Heart left ventricle (tissue), 16 donors: ENCODE data around the gene GALNT14. TPM values are rescaled to one million over a fixed set of nuclear protein-coding genes. Genes with fewer than 3 reads are reported as not detected.

ENCODE experiments used
- ATAC-seq, 4 donors: fragments of 200-7000 bp; cut with Tn5 transposase; one replicate each; pipeline ENCODE4 v1.9.1; 2020 to 2022; ENCODE audit warnings: moderate library complexity in 4 of 4, mild to moderate bottlenecking in 3 of 4, moderate number of reproducible peaks in 1 of 4
- DNase-seq, 5 donors: peaks; one replicate each; pipeline ENCODE4 v3.0.0-alpha.2; 2020
- H3K27ac ChIP-seq, 12 donors: fragments of 200-600 bp; sonication (generic) in 4 of 12; one replicate each; pipeline versions ENCODE4 v1.5.0 to v1.8.0; 2016 to 2022; ENCODE audit warnings: mild to moderate bottlenecking in 2 of 12
- H3K27me3 ChIP-seq, 9 donors: fragments of 200-600 bp; sonication (generic) in 2 of 9; one replicate each; pipeline versions ENCODE4 v1.5.1 to v1.8.0; 2016 to 2022; ENCODE audit warnings: mild to moderate bottlenecking in 3 of 9
- H3K36me3 ChIP-seq, 9 donors: fragments of 200-600 bp; sonication (generic) in 2 of 9; one replicate each; pipeline versions ENCODE4 v1.5.0 to v1.8.0; 2018 to 2022; ENCODE audit warnings: mild to moderate bottlenecking in 2 of 9
- H3K4me1 ChIP-seq, 12 donors: fragments of 200-600 bp; sonication (generic) in 4 of 12; one replicate each; pipeline versions ENCODE4 v1.5.0 to v1.8.0; 2016 to 2022; ENCODE audit warnings: mild to moderate bottlenecking in 3 of 12
- H3K4me3 ChIP-seq, 12 donors: fragments of 200-600 bp; sonication (generic) in 4 of 12; one replicate each; pipeline versions ENCODE4 v1.5.0 to v1.8.0; 2017 to 2022; ENCODE audit warnings: mild to moderate bottlenecking in 9 of 12, moderate library complexity in 4 of 12
- H3K9me3 ChIP-seq, 12 donors: fragments of 200-600 bp; sonication (generic) in 4 of 12; one replicate each; pipeline versions ENCODE4 v1.5.0 to v1.8.0; 2016 to 2022; ENCODE audit warnings: mild to moderate bottlenecking in 1 of 12
- CTCF ChIP-seq, 12 donors: fragments of 200-600 bp; sonication (generic) in 4 of 12; IDR thresholded peaks; one replicate each; pipeline versions ENCODE4 v1.5.0 to v1.8.0; 2018 to 2022; ENCODE audit warnings: antibody characterized with exemption in 12 of 12, mild to moderate bottlenecking in 5 of 12
- POLR2A ChIP-seq, 2 donors: fragments of 450-650 bp; IDR thresholded peaks; one replicate each; pipeline ENCODE4 v1.6.1; 2017; ENCODE audit warnings: antibody characterized with exemption in 2 of 2, mild to moderate bottlenecking in 2 of 2, moderate library complexity in 2 of 2
- WGBS, 4 donors: extraction: QIAGEN DNeasy Blood & Tissue Kit in 2 of 4; methylation state at CpG; one replicate each; pipeline versions ENCODE4 v1.1.5 to v1.1.7; 2013 to 2018; 5-methylcytosine and 5-hydroxymethylcytosine counted together
- intact Hi-C, 10 donors: fragments of 100-400 bp; cut with DNase I; formaldehyde crosslinking; loops; one replicate each; pipeline versions ENCODE4 v1.11.1 to v1.14.2; 2022
- polyA plus RNA-seq, 2 donors: library from polyadenylated mRNA; stranded (reverse); fragments of 200-250 nt; gene quantifications; one replicate each; pipeline ENCODE4 v1.2.3, GENCODE V29; 2013
- total RNA-seq, 9 donors: library from RNA; depleted of rRNA in 2 of 9; stranded (reverse); fragments of >200 nt in 2 of 9; fragmentation: NEBNext Ultra II Directional in 3 of 9; extraction: Animal tissue kit (Norgen Biotek cat#: 25700) in 3 of 9; gene quantifications; one replicate each; pipeline versions ENCODE4 v1.1.0 to v1.2.4, GENCODE V29; 2016 to 2023
- donor health status: ischemic (EF 13 %, LVEDD 7.1; RV severe dilation, severe dysfunction).
- donor health status: healthy with polysubstance abuse.
- donor health status: DM: no; HTN: yes; CAD: no.
- donor health status: DM: no; HTN: no; CAD: no.
- donor health status: ischemic (EF 25% LVEDD 6.9; RV normal size, moderate dysfunction).
- donor health status: ischemic (EF 25% LVEDD 5.7; RV mildly dilated, moderate dysfunction).
- donor health status: healthy.
- donor health status: DM: yes; HTN: yes; CAD: no.
- donor health status: ischemic (EF 35%, LVEDD 5.7; RV mildly dilated, moderate dysfunction).
- donor health status: nonischemic (EF 11% LVEDD 7.7; RV severe dilation, severe dysfunction).
- donor health status: DM: yes; HTN: yes; CAD: no.
- donor health status: PGD.
- donor health status: ischemic (EF 29% LVEDD 5.4; RV normal size, mild dysfunction).
- donor health status: nonischemic (EF 23%, LVEDD 6.1; RV moderate dilation, normal function).

Gene GALNT14
- total and polyA plus RNA-seq, 11 donors = 0.29 to 2.4 (median 1.0) TPM; not detected in 2

GRCh38 chr2:30933496-30933895, 204.7 kb downstream of the GALNT14 start:
- WGBS, 4 donors = 74 to 76% (median 75%) methylated on average over 5 of the region's 5 CpGs
- intact Hi-C loops = no loop called here

GRCh38 chr2:30932870-30933269, 205.4 kb downstream of the GALNT14 start:
- intact Hi-C loops = no loop called here
- no peak for DNase-seq

More at GRCh38 chr2:30933496-30933895, 204.7 kb downstream of the GALNT14 start:
- H3K27me3 ChIP-seq = no peaks in the 10 kb centered on the region
- peaks cover 0 to 2% (median 0%) of the 10 kb centered on the region in 12 donors for H3K4me1 ChIP-seq
- H3K4me3 ChIP-seq = no peak overlapping the region
- no peak overlapping the region for H3K27ac ChIP-seq
- no peaks in the 10 kb centered on the region for H3K9me3 ChIP-seq
- DNase-seq (no peak), ATAC-seq (no peak)
- no peak for TF ChIP-seq CTCF (IDR thresholded peaks at IDR 0.05)
- no peak for TF ChIP-seq POLR2A (IDR thresholded peaks at IDR 0.05)
- no peaks in the 10 kb centered on the region for H3K36me3 ChIP-seq

GRCh38 chr2:30931841-30932407, 206.3 kb downstream of the GALNT14 start:
- H3K9me3 ChIP-seq = no peaks in the 10 kb centered on the region
- no peak for TF ChIP-seq CTCF (IDR thresholded peaks at IDR 0.05)
- TF ChIP-seq POLR2A (IDR thresholded peaks at IDR 0.05) = no peak

More at GRCh38 chr2:30932870-30933269, 205.4 kb downstream of the GALNT14 start:
- Histone ChIP-seq H3K27ac (no peak overlapping the region), H3K4me3 (no peak overlapping the region), H3K4me1 (no peaks in the 10 kb centered on the region), H3K9me3 (no peaks in the 10 kb centered on the region), H3K36me3 (no peaks in the 10 kb centered on the region), H3K27me3 (no peaks in the 10 kb centered on the region)
- no peak for ATAC-seq
- TF ChIP-seq POLR2A (IDR thresholded peaks at IDR 0.05) = no peak
- TF ChIP-seq CTCF (IDR thresholded peaks at IDR 0.05) = no peak
- 69 to 84% (median 76%) methylated on average over 3 of the region's 3 CpGs for WGBS, 4 donors

GRCh38 chr2:30930716-30931115, 207.5 kb downstream of the GALNT14 start:
- TF ChIP-seq CTCF (IDR thresholded peaks at IDR 0.05) = no peak
- TF ChIP-seq POLR2A (IDR thresholded peaks at IDR 0.05) = no peak
- intact Hi-C loops = no loop called here
- DNase-seq (no peak), ATAC-seq (no peak)
- H3K36me3 ChIP-seq = no peaks in the 10 kb centered on the region
- no peaks in the 10 kb centered on the region for H3K27me3 ChIP-seq
- H3K4me3 ChIP-seq = no peak overlapping the region
- H3K4me1 ChIP-seq = no peaks in the 10 kb centered on the region
- no peaks in the 10 kb centered on the region for H3K9me3 ChIP-seq
- WGBS, 4 donors = 86 to 92% (median 87%) methylated on average over 3 of the region's 3 CpGs
- H3K27ac ChIP-seq = no peak overlapping the region

More at GRCh38 chr2:30931841-30932407, 206.3 kb downstream of the GALNT14 start:
- no peak for ATAC-seq
- H3K36me3 ChIP-seq = no peaks in the 10 kb centered on the region
- WGBS, 4 donors = 80 to 87% (median 85%) methylated on average over 18 to 19 of the region's 19 CpGs
- H3K4me3 ChIP-seq = no peak overlapping the region
- DNase-seq = no peak
- H3K27me3 ChIP-seq = no peaks in the 10 kb centered on the region
- intact Hi-C loops = no loop called here
- no peak overlapping the region for H3K27ac ChIP-seq
- H3K4me1 ChIP-seq = no peaks in the 10 kb centered on the region
